ENCODE data around the gene S100A11. TPM values are rescaled to one million over a fixed set of nuclear protein-coding genes. Genes with fewer than 3 reads are reported as not detected.

S100A11 gene
- total and polyA plus RNA-seq, 9 of the 15 experiments (the other 6 are each of a cell fraction or from before 2014, with no cell fraction given): 131 to 808 (median 235) TPM

DNA sequence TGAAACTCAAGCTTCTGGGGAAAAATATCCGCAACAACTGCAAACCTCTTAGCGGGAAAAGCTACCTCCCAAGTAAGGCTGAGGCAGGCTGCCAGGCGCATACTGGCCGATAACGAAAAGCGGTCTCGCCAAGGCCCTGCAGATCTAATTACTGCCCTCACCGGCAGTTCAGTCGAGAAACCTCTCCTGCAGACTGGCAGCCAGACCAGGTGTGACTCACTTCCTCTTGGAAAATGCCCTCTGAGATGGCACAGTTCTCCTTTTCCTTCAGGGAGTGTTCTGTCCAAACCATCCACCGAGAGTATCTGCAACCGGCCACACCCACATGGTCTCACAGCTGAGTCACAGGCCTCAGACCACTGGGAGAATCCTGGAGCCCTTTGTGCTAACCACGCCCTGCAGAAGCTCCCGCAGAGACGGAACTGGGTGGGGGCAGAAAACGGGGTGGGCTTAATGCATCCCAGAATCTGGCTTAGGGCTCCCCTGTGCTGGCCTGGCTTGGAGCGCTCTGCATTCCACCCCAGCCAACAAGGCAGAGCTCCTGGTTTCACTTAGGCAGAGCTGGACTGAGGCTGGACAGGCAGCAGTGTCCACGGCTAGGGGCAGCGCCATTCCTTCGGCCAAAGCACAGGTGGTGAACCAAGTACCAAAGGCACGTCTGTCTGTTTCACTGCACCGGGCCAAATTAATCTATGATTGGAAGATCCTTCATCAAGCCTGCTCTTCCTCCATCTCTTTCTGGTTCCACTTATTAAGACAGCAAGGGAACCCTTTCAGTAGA is 44.3 kb downstream of the S100A11 start:
- H3K27ac ChIP-seq (ENCODE audit: extremely low read depth, low read depth, low read length): no peak overlapping the region
- H2AFZ ChIP-seq (ENCODE audit: low read depth, low read length): peak overlapping the region; percentile 72; the same call in 1 of the 2 replicates
- BruUV-seq (replicated peaks): no TSS peak
- H3K9ac ChIP-seq (ENCODE audit: insufficient read depth in 1 of 2, low read depth in 2 of 2, low read length in 2 of 2): peak overlapping the region in 1 of 2 experiments; percentile 70; a peak in 2 of 4 replicates
- FAIRE-seq: peak; percentile 91
- peaks cover 4% of the 10 kb centered on the region; the same call in 1 of the 2 replicates for H4K20me1 ChIP-seq (replicated peaks; ENCODE audit: control insufficient read depth, insufficient read depth, low read length)
- peak overlapping the region; percentile 77 for H3K4me2 ChIP-seq (ENCODE audit: insufficient read depth, low read length)
- intact Hi-C loops (cut with micrococcal nuclease): no loop called here
- WGBS (ENCODE audit: insufficient coverage, low coverage, missing lambda C conversion rate): 9% methylated on average over 21 of the region's 21 CpGs
- H3K27me3 ChIP-seq (ENCODE audit: control insufficient read depth in 2 of 2, insufficient read depth in 2 of 2, low read length in 2 of 2): peaks cover 27 to 51% of the 10 kb centered on the region in 2 experiments
- peak overlapping the region; percentile 18 for H3K4me3 ChIP-seq
- ChIA-PET CTCF (ENCODE audit: low intra/inter-chr PET ratio) (interaction anchor here (1.3 kb wide), 1 partner anchor 103 kb away, joined by 4 read pairs; no protein-coding TSS in a partner anchor), POLR2A (interaction anchor here (0.6 to 1.1 kb wide), 2 partner anchors 24 to 42 kb away, joined by 3 read pairs; no protein-coding TSS in a partner anchor)
- no peaks in the 10 kb centered on the region for H3K9me3 ChIP-seq (replicated peaks; ENCODE audit: control insufficient read depth, insufficient read depth, low read depth, low read length)
- peaks cover 15 to 26% of the 10 kb centered on the region in 2 experiments for H3K4me1 ChIP-seq (replicated peaks in 1 of 2; ENCODE audit: control insufficient read depth in 2 of 2, insufficient read depth in 2 of 2, low read length in 2 of 2)
- in situ Hi-C loops (cut with MboI): no loop called here
- DNase-seq (ENCODE audit: extremely low read depth in 1 of 4, low spot score in 3 of 4): peak; percentile 65 to 80 (median 70)
- H3K79me2 ChIP-seq (ENCODE audit: control insufficient read depth, insufficient read depth, low read length): no peaks in the 10 kb centered on the region
- H3K9me1 ChIP-seq (ENCODE audit: control insufficient read depth, insufficient read depth, low read length): no peaks in the 10 kb centered on the region
- no peaks in the 10 kb centered on the region for H3K36me3 ChIP-seq (ENCODE audit: control insufficient read depth, insufficient read depth, low read length)
- peak; percentile 89 for ATAC-seq
- TF ChIP-seq, protein P1, sequence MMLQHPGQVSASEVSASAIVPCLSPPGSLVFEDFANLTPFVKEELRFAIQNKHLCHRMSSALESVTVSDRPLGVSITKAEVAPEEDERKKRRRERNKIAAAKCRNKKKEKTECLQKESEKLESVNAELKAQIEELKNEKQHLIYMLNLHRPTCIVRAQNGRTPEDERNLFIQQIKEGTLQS (IDR thresholded peaks at IDR 0.05): peak; percentile 22; the same call in 1 of the 2 replicates
- TF ChIP-seq, protein P1 (CRISPR knock-in tag; conservative IDR thresholded peaks at IDR 0.05): no peak
- TF ChIP-seq, protein P2, sequence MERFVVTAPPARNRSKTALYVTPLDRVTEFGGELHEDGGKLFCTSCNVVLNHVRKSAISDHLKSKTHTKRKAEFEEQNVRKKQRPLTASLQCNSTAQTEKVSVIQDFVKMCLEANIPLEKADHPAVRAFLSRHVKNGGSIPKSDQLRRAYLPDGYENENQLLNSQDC (CRISPR knock-in tag; IDR thresholded peaks at IDR 0.05): no peak
- peak; percentile 93 for TF ChIP-seq CBX2 (IDR thresholded peaks at IDR 0.05; ENCODE audit: insufficient read depth, low read length, poor library complexity, severe bottlenecking)
- 0 out of 2 replicates have a peak, but pooled peaks have one; percentile 22 for TF ChIP-seq DPF2 (IDR thresholded peaks at IDR 0.05)
- TF ChIP-seq OTX1 (CRISPR knock-in tag; IDR thresholded peaks at IDR 0.05): no peak
- TF ChIP-seq KLF13 (tag; IDR thresholded peaks at IDR 0.05; ENCODE audit: borderline replicate concordance, low read depth): no peak
- TF ChIP-seq CBX8 (IDR thresholded peaks at IDR 0.05; ENCODE audit: borderline replicate concordance, extremely low read depth, low read depth, low read length, poor library complexity, severe bottlenecking): peak; percentile 99
- TF ChIP-seq FOSL1 (tag; conservative IDR thresholded peaks at IDR 0.05): peak; percentile 60
- no peak for TF ChIP-seq FOS (IDR thresholded peaks at IDR 0.05; ENCODE audit: extremely low read depth, insufficient read length)
- no peak for TF ChIP-seq L3MBTL2 (IDR thresholded peaks at IDR 0.05)
- no peak for TF ChIP-seq GABPA (tag; conservative IDR thresholded peaks at IDR 0.05; ENCODE audit: low read depth)
- TF ChIP-seq, protein P3, sequence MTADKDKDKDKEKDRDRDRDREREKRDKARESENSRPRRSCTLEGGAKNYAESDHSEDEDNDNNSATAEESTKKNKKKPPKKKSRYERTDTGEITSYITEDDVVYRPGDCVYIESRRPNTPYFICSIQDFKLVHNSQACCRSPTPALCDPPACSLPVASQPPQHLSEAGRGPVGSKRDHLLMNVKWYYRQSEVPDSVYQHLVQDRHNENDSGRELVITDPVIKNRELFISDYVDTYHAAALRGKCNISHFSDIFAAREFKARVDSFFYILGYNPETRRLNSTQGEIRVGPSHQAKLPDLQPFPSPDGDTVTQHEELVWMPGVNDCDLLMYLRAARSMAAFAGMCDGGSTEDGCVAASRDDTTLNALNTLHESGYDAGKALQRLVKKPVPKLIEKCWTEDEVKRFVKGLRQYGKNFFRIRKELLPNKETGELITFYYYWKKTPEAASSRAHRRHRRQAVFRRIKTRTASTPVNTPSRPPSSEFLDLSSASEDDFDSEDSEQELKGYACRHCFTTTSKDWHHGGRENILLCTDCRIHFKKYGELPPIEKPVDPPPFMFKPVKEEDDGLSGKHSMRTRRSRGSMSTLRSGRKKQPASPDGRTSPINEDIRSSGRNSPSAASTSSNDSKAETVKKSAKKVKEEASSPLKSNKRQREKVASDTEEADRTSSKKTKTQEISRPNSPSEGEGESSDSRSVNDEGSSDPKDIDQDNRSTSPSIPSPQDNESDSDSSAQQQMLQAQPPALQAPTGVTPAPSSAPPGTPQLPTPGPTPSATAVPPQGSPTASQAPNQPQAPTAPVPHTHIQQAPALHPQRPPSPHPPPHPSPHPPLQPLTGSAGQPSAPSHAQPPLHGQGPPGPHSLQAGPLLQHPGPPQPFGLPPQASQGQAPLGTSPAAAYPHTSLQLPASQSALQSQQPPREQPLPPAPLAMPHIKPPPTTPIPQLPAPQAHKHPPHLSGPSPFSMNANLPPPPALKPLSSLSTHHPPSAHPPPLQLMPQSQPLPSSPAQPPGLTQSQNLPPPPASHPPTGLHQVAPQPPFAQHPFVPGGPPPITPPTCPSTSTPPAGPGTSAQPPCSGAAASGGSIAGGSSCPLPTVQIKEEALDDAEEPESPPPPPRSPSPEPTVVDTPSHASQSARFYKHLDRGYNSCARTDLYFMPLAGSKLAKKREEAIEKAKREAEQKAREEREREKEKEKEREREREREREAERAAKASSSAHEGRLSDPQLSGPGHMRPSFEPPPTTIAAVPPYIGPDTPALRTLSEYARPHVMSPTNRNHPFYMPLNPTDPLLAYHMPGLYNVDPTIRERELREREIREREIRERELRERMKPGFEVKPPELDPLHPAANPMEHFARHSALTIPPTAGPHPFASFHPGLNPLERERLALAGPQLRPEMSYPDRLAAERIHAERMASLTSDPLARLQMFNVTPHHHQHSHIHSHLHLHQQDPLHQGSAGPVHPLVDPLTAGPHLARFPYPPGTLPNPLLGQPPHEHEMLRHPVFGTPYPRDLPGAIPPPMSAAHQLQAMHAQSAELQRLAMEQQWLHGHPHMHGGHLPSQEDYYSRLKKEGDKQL (CRISPR knock-in tag; IDR thresholded peaks at IDR 0.05; ENCODE audit: borderline replicate concordance): no peak
- no peak for TF ChIP-seq RBBP5 (IDR thresholded peaks at IDR 0.05; ENCODE audit: borderline replicate concordance, insufficient read depth, low read length, poor library complexity, severe bottlenecking)
